ENCODE measurements around the gene RASSF4. TPM values are rescaled to one million over a fixed set of nuclear protein-coding genes. Genes with fewer than 3 reads are reported as not detected.

The RASSF4 gene
- total RNA-seq, 1 donor from 2014 or later, result 29.2 TPM

GRCh38 chr10:44938956-44939355 lies 20.6 kb upstream of the RASSF4 start:
- TF ChIP-seq, protein P1, sequence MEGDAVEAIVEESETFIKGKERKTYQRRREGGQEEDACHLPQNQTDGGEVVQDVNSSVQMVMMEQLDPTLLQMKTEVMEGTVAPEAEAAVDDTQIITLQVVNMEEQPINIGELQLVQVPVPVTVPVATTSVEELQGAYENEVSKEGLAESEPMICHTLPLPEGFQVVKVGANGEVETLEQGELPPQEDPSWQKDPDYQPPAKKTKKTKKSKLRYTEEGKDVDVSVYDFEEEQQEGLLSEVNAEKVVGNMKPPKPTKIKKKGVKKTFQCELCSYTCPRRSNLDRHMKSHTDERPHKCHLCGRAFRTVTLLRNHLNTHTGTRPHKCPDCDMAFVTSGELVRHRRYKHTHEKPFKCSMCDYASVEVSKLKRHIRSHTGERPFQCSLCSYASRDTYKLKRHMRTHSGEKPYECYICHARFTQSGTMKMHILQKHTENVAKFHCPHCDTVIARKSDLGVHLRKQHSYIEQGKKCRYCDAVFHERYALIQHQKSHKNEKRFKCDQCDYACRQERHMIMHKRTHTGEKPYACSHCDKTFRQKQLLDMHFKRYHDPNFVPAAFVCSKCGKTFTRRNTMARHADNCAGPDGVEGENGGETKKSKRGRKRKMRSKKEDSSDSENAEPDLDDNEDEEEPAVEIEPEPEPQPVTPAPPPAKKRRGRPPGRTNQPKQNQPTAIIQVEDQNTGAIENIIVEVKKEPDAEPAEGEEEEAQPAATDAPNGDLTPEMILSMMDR (IDR thresholded peaks at IDR 0.05), result no peak
- no peak for TF ChIP-seq POLR2AphosphoS5 (IDR thresholded peaks at IDR 0.05; ENCODE audit: insufficient read depth in 1 of 2, low read depth in 1 of 2)
- TF ChIP-seq POLR2A (IDR thresholded peaks at IDR 0.05), result no peak
- no peak for DNase-seq (ENCODE audit: extremely low spot score in 2 of 2)
- H3K27me3 ChIP-seq, result no peaks in the 10 kb centered on the region
- peaks cover 17% of the 10 kb centered on the region for H3K4me1 ChIP-seq
- intact Hi-C loops (cut with DNase I), result no loop called here
- H3K9me3 ChIP-seq, result no peaks in the 10 kb centered on the region
- H3K4me3 ChIP-seq, result no peak overlapping the region
- H3K27ac ChIP-seq, result no peak overlapping the region
- H3K36me3 ChIP-seq, result no peaks in the 10 kb centered on the region

- Histone ChIP-seq H3K27ac (no peak overlapping the region), H3K27me3 (no peaks in the 10 kb centered on the region)
- DNase-seq (ENCODE audit: extremely low spot score in 2 of 2), result no peak
These were observed 19.8 kb upstream of the RASSF4 start for GRCh38 chr10:44939691-44940401.

DNA sequence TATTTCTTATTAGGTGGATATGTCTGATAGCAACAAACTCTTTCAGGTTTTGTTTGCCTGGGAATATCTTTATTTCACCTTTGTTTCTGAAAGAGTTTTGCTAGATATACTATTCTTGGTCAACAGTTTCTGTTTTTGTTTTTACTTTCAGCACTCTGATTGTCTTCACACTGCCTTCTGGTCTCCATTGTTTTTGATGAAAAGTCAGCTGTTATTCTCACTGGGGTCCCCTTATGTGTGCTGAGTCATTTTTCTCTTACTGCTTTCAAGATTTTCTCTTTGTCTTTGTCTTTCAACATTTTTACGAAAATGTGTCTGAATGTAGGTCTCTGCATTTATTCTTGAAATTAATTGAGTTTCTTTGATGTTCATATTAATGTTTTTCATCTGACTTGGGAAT lies 15.2 kb upstream of the RASSF4 start:
- no peak for DNase-seq (ENCODE audit: extremely low spot score in 2 of 2)
- no peaks in the 10 kb centered on the region for H3K36me3 ChIP-seq
- H3K27ac ChIP-seq, result no peak overlapping the region
- intact Hi-C loops (cut with DNase I), result no loop called here
- TF ChIP-seq POLR2A (IDR thresholded peaks at IDR 0.05) (no peak), POLR2AphosphoS5 (IDR thresholded peaks at IDR 0.05; ENCODE audit: insufficient read depth in 1 of 2, low read depth in 1 of 2) (no peak)
- TF ChIP-seq, protein P1 (IDR thresholded peaks at IDR 0.05), result no peak
- no peaks in the 10 kb centered on the region for H3K9me3 ChIP-seq
- no peaks in the 10 kb centered on the region for H3K4me1 ChIP-seq
- no peak overlapping the region for H3K4me3 ChIP-seq
- no peaks in the 10 kb centered on the region for H3K27me3 ChIP-seq

More at GRCh38 chr10:44939691-44940401, 19.8 kb upstream of the RASSF4 start:
- Histone ChIP-seq H3K9me3 (no peaks in the 10 kb centered on the region), H3K4me3 (no peak overlapping the region), H3K4me1 (peaks cover 10% of the 10 kb centered on the region), H3K36me3 (no peaks in the 10 kb centered on the region)
- no peak for TF ChIP-seq POLR2AphosphoS5 (IDR thresholded peaks at IDR 0.05; ENCODE audit: insufficient read depth in 1 of 2, low read depth in 1 of 2)
- TF ChIP-seq, protein P1 (IDR thresholded peaks at IDR 0.05), result no peak
- no peak for TF ChIP-seq POLR2A (IDR thresholded peaks at IDR 0.05)
- intact Hi-C loops (cut with DNase I), result no loop called here

DNA sequence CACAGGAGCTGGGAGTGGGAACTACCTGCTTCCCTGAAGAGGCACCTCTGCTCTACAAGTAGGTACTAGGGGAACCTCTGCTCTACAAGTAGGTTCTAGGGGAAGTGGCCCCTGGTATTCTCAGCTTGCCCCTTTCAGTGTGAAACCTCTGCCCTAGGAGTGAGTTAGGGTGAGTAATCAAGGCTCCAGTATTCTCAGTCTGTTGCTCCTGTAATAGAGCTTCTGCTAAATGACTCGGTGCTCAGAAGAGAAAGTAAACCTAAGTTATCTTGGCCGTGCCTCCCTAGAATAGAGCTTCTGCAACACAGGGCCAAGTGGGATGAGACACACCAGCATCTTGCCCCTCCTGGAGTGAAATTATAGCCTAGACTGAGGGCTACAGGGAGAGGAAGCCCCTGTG lies 13.4 kb upstream of the RASSF4 start:
- Histone ChIP-seq H3K27me3 (no peaks in the 10 kb centered on the region), H3K9me3 (no peaks in the 10 kb centered on the region), H3K4me1 (no peaks in the 10 kb centered on the region), H3K27ac (no peak overlapping the region), H3K36me3 (no peaks in the 10 kb centered on the region), H3K4me3 (no peak overlapping the region)
- DNase-seq (ENCODE audit: extremely low spot score in 2 of 2), result no peak
- intact Hi-C loops (cut with DNase I), result no loop called here
- TF ChIP-seq POLR2AphosphoS5 (IDR thresholded peaks at IDR 0.05; ENCODE audit: insufficient read depth in 1 of 2, low read depth in 1 of 2) (no peak), POLR2A (IDR thresholded peaks at IDR 0.05) (no peak)
- TF ChIP-seq, protein P1 (IDR thresholded peaks at IDR 0.05), result no peak

DNA sequence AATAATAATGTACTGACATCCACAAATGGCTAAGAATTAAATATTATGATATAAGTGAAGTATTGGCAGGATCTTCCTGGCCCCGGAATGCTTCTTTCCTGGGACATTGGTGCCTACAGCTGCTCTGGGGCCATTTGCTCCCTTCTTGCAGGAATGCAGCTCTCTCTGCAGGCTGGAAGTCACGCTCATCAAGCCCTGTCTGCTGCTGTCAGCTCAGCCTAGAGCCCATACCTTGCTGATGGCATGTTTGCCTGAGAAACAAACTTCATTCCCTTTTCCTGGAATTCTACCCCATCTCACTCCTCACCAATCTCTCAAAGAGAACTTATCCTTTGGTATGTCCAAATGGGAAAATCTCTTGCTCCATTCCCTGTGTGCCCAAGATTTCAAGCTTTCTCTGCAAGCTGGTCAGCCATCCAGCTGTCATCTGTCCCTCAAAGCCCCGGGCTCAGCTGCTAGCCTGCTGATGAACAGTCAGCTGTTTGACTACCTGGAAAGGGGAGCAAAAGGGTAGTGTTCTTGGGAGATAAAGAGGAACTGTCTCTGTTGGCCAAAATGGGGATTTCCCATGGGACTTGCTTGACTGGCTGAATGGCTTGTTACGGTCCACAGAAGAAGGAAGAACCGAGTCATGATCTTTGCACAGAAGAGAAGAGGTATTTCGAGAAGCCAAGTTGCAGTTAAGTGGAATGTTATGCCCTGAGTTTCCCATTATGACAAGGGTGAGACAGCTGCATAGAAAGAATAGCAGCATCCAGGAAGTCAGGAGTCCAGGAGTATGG lies 12.0 kb upstream of the RASSF4 start:
- H3K4me1 ChIP-seq, result no peaks in the 10 kb centered on the region
- no peaks in the 10 kb centered on the region for H3K36me3 ChIP-seq
- H3K4me3 ChIP-seq, result no peak overlapping the region
- H3K27me3 ChIP-seq, result no peaks in the 10 kb centered on the region
- DNase-seq (ENCODE audit: extremely low spot score in 2 of 2), result peak in 1 of 2 donors; percentile 42
- intact Hi-C loops (cut with DNase I), result no loop called here
- no peak overlapping the region for H3K27ac ChIP-seq
- no peaks in the 10 kb centered on the region for H3K9me3 ChIP-seq
- TF ChIP-seq POLR2A (IDR thresholded peaks at IDR 0.05) (no peak), POLR2AphosphoS5 (IDR thresholded peaks at IDR 0.05; ENCODE audit: insufficient read depth in 1 of 2, low read depth in 1 of 2) (no peak)
- TF ChIP-seq, protein P1 (IDR thresholded peaks at IDR 0.05), result no peak
